HG02571 (cell line): ENCODE results near the gene ASTN2.

ENCODE experiments used
- ATAC-seq: cut with Tn5 transposase; IDR thresholded peaks from one replicate; pipeline ENCODE4 v1.9.1; 2021; ENCODE audit warnings: mild to moderate bottlenecking, moderate library complexity; ENCODE audit not compliant: unreplicated experiment

Gene ASTN2

GRCh38 chr9:117258184-117258866, 156.5 kb downstream of the ASTN2 start:
- ATAC-seq: no peak

GRCh38 chr9:117253261-117253660, 161.6 kb downstream of the ASTN2 start:
- no peak for ATAC-seq

GRCh38 chr9:117250610-117251215, 164.1 kb downstream of the ASTN2 start:
- ATAC-seq: no peak

GRCh38 chr9:117249799-117250198, 165.1 kb downstream of the ASTN2 start:
- ATAC-seq: no peak

- ATAC-seq: no peak
These were observed 167.6 kb downstream of the ASTN2 start for GRCh38 chr9:117247266-117247665.

GRCh38 chr9:117245175-117245829, 169.6 kb downstream of the ASTN2 start:
- no peak for ATAC-seq

- no peak for ATAC-seq
These were observed 172.8 kb downstream of the ASTN2 start for GRCh38 chr9:117242082-117242481.

- no peak for ATAC-seq
These were observed 175.4 kb downstream of the ASTN2 start for GRCh38 chr9:117239428-117239827.

GRCh38 chr9:117234103-117234502, 180.8 kb downstream of the ASTN2 start:
- ATAC-seq: no peak

GRCh38 chr9:117233016-117233415, 181.8 kb downstream of the ASTN2 start:
- no peak for ATAC-seq

GRCh38 chr9:117232281-117232680, 182.6 kb downstream of the ASTN2 start:
- ATAC-seq: no peak

- no peak for ATAC-seq
These were observed 183.8 kb downstream of the ASTN2 start for GRCh38 chr9:117231012-117231411.

GRCh38 chr9:117224695-117225094, 190.2 kb downstream of the ASTN2 start:
- no peak for ATAC-seq

GRCh38 chr9:117218951-117219350, 195.9 kb downstream of the ASTN2 start:
- no peak for ATAC-seq

GRCh38 chr9:117214416-117214815, 200.4 kb downstream of the ASTN2 start:
- ATAC-seq: no peak

GRCh38 chr9:117211280-117211679, 203.6 kb downstream of the ASTN2 start:
- no peak for ATAC-seq

- ATAC-seq: no peak
These were observed 209.1 kb downstream of the ASTN2 start for GRCh38 chr9:117205806-117206205.

- ATAC-seq: no peak
These were observed 209.9 kb downstream of the ASTN2 start for GRCh38 chr9:117204971-117205370.

GRCh38 chr9:117191504-117192261, 223.2 kb downstream of the ASTN2 start:
- no peak for ATAC-seq

GRCh38 chr9:117189121-117189520, 225.7 kb downstream of the ASTN2 start:
- no peak for ATAC-seq

- ATAC-seq: no peak
These were observed 226.5 kb downstream of the ASTN2 start for GRCh38 chr9:117188394-117188793.

GRCh38 chr9:117187498-117187897, 227.4 kb downstream of the ASTN2 start:
- ATAC-seq: no peak
